ENCODE measurements around the gene FER. TPM values are rescaled to one million over a fixed set of nuclear protein-coding genes. Genes with fewer than 3 reads are reported as not detected.
"Not testable (repeated sequence)": the region's sequence is repeated elsewhere in the genome, so short reads cannot be mapped to it uniquely, and the experiment has no call there.

FER gene
- total RNA-seq, 1 donor from 2014 or later, result 12.3 TPM

GRCh38 chr5:109003928-109004327 lies 256.2 kb downstream of the FER start:
- ATAC-seq (no peak), DNase-seq (no peak)
- intact Hi-C loops (cut with micrococcal nuclease), result no loop called here

- intact Hi-C loops (cut with micrococcal nuclease), result no loop called here
- ATAC-seq (no peak), DNase-seq (no peak)
Observed at GRCh38 chr5:109005297-109006009, 257.8 kb downstream of the FER start.

GRCh38 chr5:109006129-109006528 lies 258.4 kb downstream of the FER start:
- intact Hi-C loops (cut with micrococcal nuclease), result no loop called here
- DNase-seq, result no peak
- ATAC-seq, result no peak

GRCh38 chr5:109016300-109016699 lies 268.6 kb downstream of the FER start:
- DNase-seq (no peak), ATAC-seq (peak; percentile 15)
- intact Hi-C loops (cut with micrococcal nuclease), result no loop called here

GRCh38 chr5:109022056-109022455 lies 274.4 kb downstream of the FER start:
- intact Hi-C loops (cut with micrococcal nuclease), result no loop called here
- no peak for ATAC-seq
- DNase-seq, result no peak

GRCh38 chr5:109025729-109026128 lies 278.0 kb downstream of the FER start:
- DNase-seq; ATAC-seq; intact Hi-C loops (cut with micrococcal nuclease): not testable (repeated sequence)

- ATAC-seq, result no peak
- DNase-seq, result no peak
- intact Hi-C loops (cut with micrococcal nuclease), result no loop called here
Observed at GRCh38 chr5:109027983-109028607, 280.4 kb downstream of the FER start.

- ATAC-seq, result no peak
Observed at GRCh38 chr5:109028608-109029299, 281.1 kb downstream of the FER start.

GRCh38 chr5:109029847-109030246 lies 282.1 kb downstream of the FER start:
- no peak for DNase-seq
- ATAC-seq, result no peak
- intact Hi-C loops (cut with micrococcal nuclease), result no loop called here

More at GRCh38 chr5:109028608-109029299, 281.1 kb downstream of the FER start:
- intact Hi-C loops (cut with micrococcal nuclease), result no loop called here
- no peak for DNase-seq

- DNase-seq, result no peak
- intact Hi-C loops (cut with micrococcal nuclease), result no loop called here
- ATAC-seq, result no peak
Observed at GRCh38 chr5:109030360-109031143, 282.9 kb downstream of the FER start.

- ATAC-seq (no peak), DNase-seq (no peak)
- intact Hi-C loops (cut with micrococcal nuclease), result no loop called here
Observed at GRCh38 chr5:109034306-109034705, 286.6 kb downstream of the FER start.

GRCh38 chr5:109035436-109035835 lies 287.7 kb downstream of the FER start:
- DNase-seq (no peak), ATAC-seq (no peak)
- intact Hi-C loops (cut with micrococcal nuclease), result no loop called here

GRCh38 chr5:109038209-109038840 lies 290.6 kb downstream of the FER start:
- DNase-seq (no peak), ATAC-seq (no peak)
- intact Hi-C loops (cut with micrococcal nuclease), result no loop called here

- no peak for ATAC-seq
- no peak for DNase-seq
Observed at GRCh38 chr5:109041317-109041716, 293.6 kb downstream of the FER start.

GRCh38 chr5:109045710-109046109 lies 298.0 kb downstream of the FER start:
- intact Hi-C loops (cut with micrococcal nuclease), result no loop called here

More at GRCh38 chr5:109041317-109041716, 293.6 kb downstream of the FER start:
- intact Hi-C loops (cut with micrococcal nuclease), result no loop called here

GRCh38 chr5:109049565-109049964 lies 301.9 kb downstream of the FER start:
- ATAC-seq (no peak), DNase-seq (no peak)
- intact Hi-C loops (cut with micrococcal nuclease), result no loop called here

More at GRCh38 chr5:109045710-109046109, 298.0 kb downstream of the FER start:
- DNase-seq (no peak), ATAC-seq (no peak)

- ATAC-seq; intact Hi-C loops (cut with micrococcal nuclease); DNase-seq: not testable (repeated sequence)
Observed at GRCh38 chr5:109050321-109050720, 302.6 kb downstream of the FER start.

- intact Hi-C loops (cut with micrococcal nuclease); DNase-seq; ATAC-seq: not testable (repeated sequence)
Observed at GRCh38 chr5:109052216-109052615, 304.5 kb downstream of the FER start.

GRCh38 chr5:109053995-109054417 lies 306.3 kb downstream of the FER start:
- no peak for DNase-seq
- ATAC-seq, result no peak
- intact Hi-C loops (cut with micrococcal nuclease), result no loop called here

All from left ventricle myocardium superior (tissue), 1 donor.